H4 (cell line): ENCODE measurements around the gene GDPD4. TPM values are rescaled to one million over a fixed set of nuclear protein-coding genes. Genes with fewer than 3 reads are reported as not detected.
A peak's percentile ranks its signal among the peaks of the same experiment; 100 is the strongest.

ENCODE experiments used
- DNase-seq: peaks from one replicate; pipeline ENCODE4 v3.0.0-alpha.2; 2015; ENCODE audit warnings: low spot score
- total RNA-seq: library from RNA; depleted of rRNA; stranded (reverse); fragments of >200 nt; shearing (Covaris generic); gene quantifications from 2 replicates; pipeline ENCODE4 v1.2.3, GENCODE V29; 2014

GDPD4 gene
- total RNA-seq, 1 experiment from 2014 or later = not detected

DNA sequence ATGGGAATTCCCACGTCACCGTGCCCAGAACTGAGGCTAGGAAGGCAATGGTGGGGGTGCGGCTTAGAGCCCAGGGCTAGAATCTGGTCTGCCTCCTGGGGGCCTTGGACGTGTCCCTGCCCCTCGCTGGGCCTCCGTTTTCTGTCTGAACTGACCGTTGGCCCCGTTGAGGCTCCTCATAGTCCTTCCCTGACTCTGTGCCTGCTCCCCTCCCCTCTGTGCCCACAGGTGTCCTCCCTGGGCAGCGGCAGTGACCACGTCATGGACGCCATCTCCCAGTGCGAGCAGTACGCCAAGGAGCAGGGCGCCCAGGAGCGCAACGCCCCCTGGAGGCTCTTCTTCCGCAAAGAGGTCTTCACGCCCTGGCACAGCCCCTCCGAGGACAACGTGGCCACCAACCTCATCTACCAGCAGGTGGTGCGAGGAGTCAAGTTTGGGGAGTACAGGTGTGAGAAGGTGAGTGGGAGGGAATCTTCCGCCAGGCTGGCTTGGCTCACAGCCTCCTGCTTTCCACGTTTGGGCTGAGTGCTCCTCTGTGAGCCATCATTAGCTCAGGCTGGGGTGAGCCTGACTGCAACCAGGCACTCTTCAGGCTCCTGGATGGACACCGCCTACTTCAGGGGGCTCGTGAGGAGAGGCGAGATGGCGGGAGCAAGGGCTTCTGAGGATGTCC, 109.5 kb downstream of the GDPD4 start:
- DNase-seq = peak; percentile 76

DNA sequence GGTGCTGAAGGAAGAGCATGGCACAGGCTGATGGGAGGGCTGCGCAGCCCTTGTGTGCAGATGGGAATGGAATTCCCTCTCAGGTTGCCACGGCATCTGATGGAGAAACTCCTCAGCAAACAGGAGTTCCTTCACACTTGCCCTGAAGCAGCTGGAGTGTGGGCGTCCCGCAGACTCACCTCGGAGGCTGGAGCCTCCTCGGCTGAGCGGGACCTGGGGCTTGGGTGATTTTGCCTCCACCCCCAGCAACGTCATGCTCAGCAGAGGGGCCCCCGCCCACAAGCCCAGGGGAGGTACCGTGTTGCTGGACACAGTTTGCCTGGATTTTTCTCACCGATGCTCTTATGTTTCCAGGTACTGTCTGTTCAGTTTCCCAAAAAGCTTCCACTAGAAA, 110.1 kb downstream of the GDPD4 start:
- DNase-seq = no peak

DNA sequence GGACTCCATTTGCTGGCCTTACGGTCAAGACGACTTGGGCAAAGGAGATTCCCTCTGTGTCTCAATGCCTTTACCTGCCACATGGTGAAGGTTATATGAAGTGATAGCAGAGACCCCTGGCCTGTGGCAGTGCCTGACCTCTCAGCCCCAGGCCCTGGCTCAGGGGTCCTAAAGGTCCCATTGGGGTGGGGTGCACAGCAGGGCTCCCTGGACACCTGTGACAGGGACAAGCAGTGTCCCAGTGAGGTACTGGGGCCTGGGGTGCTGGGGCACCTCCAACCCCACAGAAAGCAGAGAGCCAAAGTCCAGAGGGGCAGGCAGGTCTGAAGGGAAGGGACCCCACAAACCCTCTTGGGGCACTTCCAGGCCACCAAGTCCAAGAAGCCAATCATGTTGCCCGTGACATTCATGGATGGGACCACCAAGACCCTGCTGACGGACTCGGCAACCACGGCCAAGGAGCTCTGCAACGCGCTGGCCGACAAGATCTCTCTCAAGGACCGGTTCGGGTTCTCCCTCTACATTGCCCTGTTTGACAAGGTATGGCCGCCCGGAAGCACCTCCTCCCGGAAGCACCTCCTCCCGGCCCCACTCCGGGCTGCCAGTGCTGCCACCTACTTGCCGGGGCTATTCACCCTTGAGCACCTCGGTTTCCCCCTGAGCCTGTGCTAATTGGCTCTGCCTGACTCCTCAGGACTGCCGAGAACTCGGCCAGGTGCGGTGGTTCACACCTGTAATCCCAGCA, 111.0 kb downstream of the GDPD4 start:
- no peak for DNase-seq

DNA sequence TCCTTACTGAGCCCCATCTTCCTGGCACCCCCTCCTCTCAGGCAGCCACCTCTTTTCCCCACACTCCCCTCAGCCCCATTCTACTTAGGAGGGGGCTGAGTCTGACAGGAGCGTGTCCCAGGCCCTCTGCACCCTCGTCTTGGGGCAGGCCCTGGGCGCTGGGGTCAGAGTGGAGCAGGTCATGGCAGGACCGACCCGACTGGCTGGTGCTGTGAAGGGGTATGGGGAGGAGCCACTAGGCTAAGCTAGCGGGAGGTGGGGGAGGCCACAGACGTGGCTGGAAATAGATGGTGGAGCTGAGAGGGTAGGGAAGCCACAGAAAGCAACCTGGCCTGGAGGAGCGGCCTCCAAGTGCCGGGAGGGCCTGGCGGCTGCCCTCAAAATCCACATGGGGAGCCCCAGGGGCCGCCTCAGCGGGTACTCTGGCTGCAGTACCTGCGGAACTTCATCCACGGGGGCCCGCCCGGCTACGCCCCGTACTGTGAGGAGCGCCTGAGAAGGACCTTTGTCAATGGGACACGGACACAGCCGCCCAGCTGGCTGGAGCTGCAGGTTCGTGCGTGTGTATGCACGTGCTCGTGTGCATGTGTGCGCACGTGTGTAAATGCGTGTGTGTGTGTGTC, 111.8 kb downstream of the GDPD4 start:
- DNase-seq = no peak

DNA sequence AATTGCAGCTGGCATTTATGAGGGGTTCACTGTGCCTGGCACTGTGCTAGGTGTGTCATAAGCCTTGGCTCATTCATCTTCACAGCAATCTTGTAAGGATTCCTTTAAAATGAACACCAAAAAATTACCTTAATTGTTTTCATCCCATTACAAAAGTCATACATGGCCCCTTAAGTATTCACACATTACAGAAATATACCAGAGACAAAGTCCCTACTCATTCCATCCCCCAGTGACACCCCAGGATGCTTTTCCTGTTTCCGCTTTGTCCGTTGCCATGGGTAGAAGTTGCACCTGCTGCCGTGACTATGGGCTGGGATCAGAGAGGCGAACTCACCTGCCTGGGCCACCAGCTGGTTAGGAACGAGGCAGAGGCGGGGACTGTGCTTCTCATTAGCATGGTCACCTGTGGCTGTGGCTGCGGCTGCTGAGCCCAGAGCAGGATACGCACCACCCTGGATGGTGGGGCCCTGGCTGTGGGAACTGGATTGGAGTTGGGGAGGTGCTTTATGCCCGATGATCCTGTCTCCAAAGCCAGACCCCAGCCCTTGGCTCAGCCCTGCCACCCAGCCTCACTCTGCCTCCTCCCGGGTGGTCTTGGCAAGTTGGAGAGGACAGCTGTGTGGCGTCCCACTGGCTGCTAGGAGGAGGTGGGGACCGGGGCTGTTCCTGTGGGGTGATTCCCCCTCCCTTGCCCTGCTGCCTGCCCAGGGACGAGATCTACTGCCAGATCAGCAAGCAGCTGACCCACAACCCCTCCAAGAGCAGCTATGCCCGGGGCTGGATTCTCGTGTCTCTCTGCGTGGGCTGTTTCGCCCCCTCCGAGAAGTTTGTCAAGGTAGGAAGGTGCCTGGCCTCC, 112.6 kb downstream of the GDPD4 start:
- DNase-seq = no peak

- peak; percentile 66 for DNase-seq
Measured at GRCh38 chr11:77187776-77188632, 113.5 kb downstream of the GDPD4 start.

DNA sequence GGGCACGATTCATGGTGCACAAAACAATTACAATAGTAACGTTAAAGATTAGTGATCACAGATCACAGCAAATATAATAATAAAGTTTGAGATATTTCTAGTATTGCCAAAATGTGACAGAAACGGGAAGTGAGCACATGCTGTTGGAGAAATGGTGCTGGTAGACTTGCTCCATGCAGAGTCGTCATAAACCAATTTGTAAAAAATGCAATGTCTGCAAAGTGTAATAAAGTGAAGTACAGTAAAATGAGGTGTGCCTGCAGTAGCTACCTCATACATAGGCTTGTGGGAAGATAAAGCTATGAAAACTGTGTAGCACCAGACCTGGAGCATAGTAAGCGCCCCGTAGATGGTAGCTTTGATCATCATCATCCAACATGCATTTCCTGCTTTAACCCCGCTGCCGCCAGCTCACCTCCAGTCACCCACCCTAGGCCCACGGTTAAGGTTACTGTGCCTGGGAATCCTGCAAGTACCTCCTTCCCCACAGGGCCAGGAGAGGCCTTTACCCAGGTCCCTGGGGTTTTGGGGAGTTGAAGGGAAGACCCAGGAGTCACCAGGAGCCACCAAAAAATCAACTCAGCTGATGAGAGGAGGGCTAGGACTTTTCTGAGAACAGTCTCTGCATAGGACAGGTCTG, 114.3 kb downstream of the GDPD4 start:
- DNase-seq = no peak

- DNase-seq = no peak
Measured at GRCh38 chr11:77186302-77186701, 115.2 kb downstream of the GDPD4 start.

GRCh38 chr11:77184136-77184860, 117.2 kb downstream of the GDPD4 start:
- no peak for DNase-seq

- no peak for DNase-seq
Measured at GRCh38 chr11:77183431-77183984, 118.0 kb downstream of the GDPD4 start.

DNA sequence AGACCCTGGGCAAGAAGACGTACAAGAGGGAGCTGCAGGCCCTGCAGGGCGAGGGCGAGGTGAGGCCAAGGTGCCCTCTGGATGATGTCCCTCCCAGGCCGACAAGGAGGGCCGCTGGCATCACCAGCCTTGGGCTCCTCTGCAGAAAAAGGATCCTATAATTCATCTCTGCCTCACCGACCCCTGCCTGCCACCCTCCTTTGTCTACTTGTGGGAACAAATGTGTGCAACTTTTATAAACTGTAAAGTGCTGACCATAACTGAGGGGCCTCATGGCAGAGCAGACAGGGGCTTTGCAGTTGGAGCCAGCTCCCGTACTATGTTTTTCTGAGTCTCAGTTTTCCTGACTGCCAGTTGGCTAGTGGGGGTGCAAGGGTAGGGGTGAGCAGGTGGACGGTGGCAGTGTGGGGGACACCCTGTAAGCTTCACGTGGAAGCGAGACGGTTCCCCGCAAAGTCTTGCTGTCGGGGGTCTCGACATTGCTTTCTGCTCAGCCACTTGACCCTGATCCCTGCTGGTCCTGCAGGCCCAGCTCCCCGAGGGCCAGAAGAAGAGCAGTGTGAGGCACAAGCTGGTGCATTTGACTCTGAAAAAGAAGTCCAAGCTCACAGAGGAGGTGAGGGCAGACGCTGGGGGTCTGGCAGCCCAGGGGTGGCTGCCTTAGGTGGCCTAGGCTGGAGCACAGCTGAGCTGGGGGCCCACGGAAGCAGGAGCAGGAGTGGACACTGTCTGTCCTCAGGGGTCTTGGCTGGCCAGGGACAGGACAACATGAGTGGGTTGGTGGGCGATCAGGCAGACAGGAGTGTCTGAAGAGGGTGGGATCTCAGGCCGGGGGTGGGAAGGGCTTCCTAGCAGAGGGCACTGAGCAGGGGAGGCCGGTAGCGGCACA, 118.7 kb downstream of the GDPD4 start:
- no peak for DNase-seq

DNA sequence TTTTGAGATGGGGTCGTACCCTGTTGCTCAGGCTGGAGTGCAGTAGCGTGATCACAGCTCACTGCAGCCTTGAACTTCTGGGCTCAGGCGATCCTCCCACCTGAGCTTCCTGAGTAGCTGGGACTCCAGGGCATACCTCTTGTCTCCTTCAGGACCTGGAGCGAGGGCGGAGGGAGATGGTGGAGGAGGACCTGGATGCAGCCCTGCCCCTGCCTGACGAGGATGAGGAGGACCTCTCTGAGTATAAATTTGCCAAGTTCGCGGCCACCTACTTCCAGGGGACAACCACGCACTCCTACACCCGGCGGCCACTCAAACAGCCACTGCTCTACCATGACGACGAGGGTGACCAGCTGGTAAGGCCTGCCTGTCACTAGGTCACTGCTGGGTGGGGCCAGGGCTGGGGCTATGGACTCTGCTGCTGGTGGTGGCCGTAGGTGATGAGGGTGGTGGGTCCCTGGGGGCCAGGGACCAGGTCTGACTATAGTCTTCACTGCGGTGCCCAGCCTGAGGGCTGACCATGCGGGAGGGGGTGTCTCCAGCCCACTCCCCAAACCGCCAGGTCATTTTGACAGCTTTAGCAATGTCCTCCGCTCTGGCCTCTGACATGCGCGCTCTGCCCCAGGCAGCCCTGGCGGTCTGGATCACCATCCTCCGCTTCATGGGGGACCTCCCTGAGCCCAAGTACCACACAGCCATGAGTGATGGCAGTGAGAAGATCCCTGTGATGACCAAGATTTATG, 119.5 kb downstream of the GDPD4 start:
- no peak for DNase-seq

DNA sequence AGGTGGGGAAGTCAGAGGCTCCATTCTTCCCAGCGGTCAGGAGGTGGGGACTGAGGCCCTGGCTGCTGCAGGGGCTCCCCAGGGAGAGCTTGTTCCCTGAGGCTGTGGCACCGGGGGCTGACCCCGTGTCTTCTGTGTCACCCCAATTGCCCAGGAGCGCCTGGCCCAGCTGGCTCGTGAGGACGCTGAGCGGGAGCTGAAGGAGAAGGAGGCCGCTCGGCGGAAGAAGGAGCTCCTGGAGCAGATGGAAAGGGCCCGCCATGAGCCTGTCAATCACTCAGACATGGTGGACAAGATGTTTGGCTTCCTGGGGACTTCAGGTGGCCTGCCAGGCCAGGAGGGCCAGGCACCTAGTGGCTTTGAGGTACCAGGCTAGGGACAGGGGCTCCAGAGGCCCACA, 120.3 kb downstream of the GDPD4 start:
- DNase-seq = no peak

GRCh38 chr11:77180346-77180745, 121.1 kb downstream of the GDPD4 start:
- DNase-seq = no peak

GRCh38 chr11:77179681-77180080, 121.8 kb downstream of the GDPD4 start:
- no peak for DNase-seq

DNA sequence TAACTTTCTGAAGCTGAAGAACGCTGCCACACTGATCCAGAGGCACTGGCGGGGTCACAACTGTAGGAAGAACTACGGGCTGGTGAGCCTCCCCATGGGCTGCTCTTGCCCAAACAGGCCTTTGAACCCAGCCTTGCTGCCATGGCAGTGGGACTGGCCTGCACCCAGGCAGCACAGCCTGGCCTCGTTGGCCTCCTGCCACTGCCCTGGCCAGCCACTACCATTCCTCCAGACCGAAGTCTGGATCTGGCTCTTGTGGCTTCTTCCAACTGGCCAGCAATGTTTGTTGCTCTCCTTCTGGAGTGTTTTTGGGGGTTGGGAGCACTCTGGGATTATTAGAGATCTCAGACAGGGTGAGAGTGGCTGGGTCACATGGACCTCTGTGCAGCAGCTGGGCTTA, 122.4 kb downstream of the GDPD4 start:
- DNase-seq = no peak

GRCh38 chr11:77178150-77178549, 123.3 kb downstream of the GDPD4 start:
- DNase-seq = no peak

DNA sequence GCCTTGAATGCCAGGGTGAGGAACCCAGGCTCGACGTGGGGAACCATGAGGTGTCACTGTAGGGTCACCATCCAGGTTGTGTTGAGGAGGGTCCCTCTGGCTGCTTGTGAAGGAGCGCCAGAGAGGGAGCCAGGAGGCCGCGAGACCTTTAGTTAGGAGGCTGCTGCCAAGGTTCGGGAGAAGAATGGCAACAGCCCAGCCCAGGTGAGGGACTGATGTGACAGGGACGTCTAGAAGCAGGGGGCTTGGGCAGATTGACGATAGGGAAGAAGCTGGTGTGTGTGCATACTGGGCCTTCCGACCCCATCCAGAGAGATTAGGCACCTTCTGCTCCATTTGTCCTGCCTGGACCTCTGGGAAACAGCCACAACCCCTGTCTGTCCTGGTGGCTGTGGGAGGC, 124.5 kb downstream of the GDPD4 start:
- no peak for DNase-seq
